H1 (cell line): Measurements from ENCODE around the gene OR6N2. TPM values are rescaled to one million over a fixed set of nuclear protein-coding genes. Genes with fewer than 3 reads are reported as not detected.

Source experiments
- CTCF ChIA-PET: fragments of 300-600 bp; sonication (Branson Sonifier 250); formaldehyde crosslinking; loops from one replicate; lab custom pipeline; 2021; ENCODE audit not compliant: partially characterized antibody; lab: Charles Lee
- POLR2A ChIA-PET: fragments of 300-600 bp; sonication (Branson Sonifier 250); formaldehyde crosslinking; loops from one replicate; lab custom pipeline; 2021; ENCODE audit warnings: inconsistent platforms; ENCODE audit not compliant: partially characterized antibody; lab: Charles Lee
- DNase-seq, 2 experiments: peaks; one replicate each; pipeline versions ENCODE4 v3.0.0 to v3.0.0-alpha.2; 2010 to 2022; ENCODE audit warnings: low spot score in 2 of 2, low read depth in 1 of 2, mixed read lengths in 1 of 2
- FAIRE-seq: peaks from 2 replicates; lab custom pipeline; 2011; peaks lifted over from hg19 to GRCh38; lab: Jason Lieb, UNC
- H2AFZ ChIP-seq: 2 replicates; pipeline ENCODE4 v1.8.1; 2012; ENCODE audit warnings: low read length, inconsistent platforms
- H2AK5ac ChIP-seq: 2 replicates; pipeline ENCODE4 v1.6.1; 2013; ENCODE audit warnings: low read depth, low read length
- H2BK120ac ChIP-seq: replicated peaks from 2 replicates; pipeline ENCODE3; 2013; ENCODE audit warnings: low read depth, low read length, inconsistent platforms
- H2BK12ac ChIP-seq: 2 replicates; pipeline ENCODE4 v1.6.1; 2013; ENCODE audit warnings: low read depth, low read length
- H2BK15ac ChIP-seq: 2 replicates; pipeline ENCODE4 v1.6.1; 2013; ENCODE audit warnings: low read length
- H2BK20ac ChIP-seq: 2 replicates; pipeline ENCODE4 v1.6.1; 2013; ENCODE audit warnings: low read length
- H2BK5ac ChIP-seq: 2 replicates; pipeline ENCODE4 v1.6.1; 2013; ENCODE audit warnings: low read depth, low read length
- H3K14ac ChIP-seq: 2 replicates; pipeline ENCODE4 v1.6.1; 2013; ENCODE audit warnings: inconsistent platforms; ENCODE audit not compliant: insufficient read length
- H3K18ac ChIP-seq: 2 replicates; pipeline ENCODE4 v1.6.1; 2013; ENCODE audit warnings: low read length; ENCODE audit errors: extremely low read depth
- H3K23ac ChIP-seq: 2 replicates; pipeline ENCODE4 v1.6.1; 2013; ENCODE audit warnings: inconsistent platforms; ENCODE audit not compliant: insufficient read length
- H3K23me2 ChIP-seq: 2 replicates; pipeline ENCODE4 v1.6.1; 2013; ENCODE audit warnings: low read depth, low read length
- H3K27ac ChIP-seq: 2 replicates; pipeline ENCODE4 v1.6.1; 2011; ENCODE audit warnings: low read depth, low read length, inconsistent platforms
- H3K27me3 ChIP-seq, 4 experiments: replicated peaks in 1 of 4; 1 replicate in 1 of 4; 2 replicates in 3 of 4; pipeline versions ENCODE4 v1.6.1 to v1.8.1; 2011 to 2013; ENCODE audit warnings: low read length in 3 of 4, mild to moderate bottlenecking in 3 of 4, inconsistent platforms in 2 of 4, mixed read lengths in 2 of 4, moderate library complexity in 1 of 4; ENCODE audit not compliant: control insufficient read depth in 3 of 4, insufficient read depth in 3 of 4; ENCODE audit errors: extremely low read depth in 1 of 4
- H3K36me3 ChIP-seq, 4 experiments: 2 replicates each; pipeline versions ENCODE4 v1.6.1 to v1.8.1; 2011 to 2013; ENCODE audit warnings: mild to moderate bottlenecking in 4 of 4, low read length in 3 of 4, moderate library complexity in 2 of 4, control low read depth in 1 of 4, inconsistent platforms in 1 of 4; ENCODE audit not compliant: insufficient read depth in 4 of 4, control insufficient read depth in 2 of 4
- H3K4ac ChIP-seq: replicated peaks from 2 replicates; pipeline ENCODE3; 2013; ENCODE audit warnings: low read length, low read depth, mixed read lengths, inconsistent platforms; ENCODE audit not compliant: insufficient read length
- H3K4me1 ChIP-seq, 4 experiments: replicated peaks in 1 of 4; 1 replicate in 1 of 4; 2 replicates in 3 of 4; pipeline versions ENCODE4 v1.6.1 to v1.8.1; 2011 to 2013; ENCODE audit warnings: low read length in 3 of 4, inconsistent platforms in 2 of 4, mixed read lengths in 1 of 4; ENCODE audit not compliant: insufficient read depth in 4 of 4, control insufficient read depth in 3 of 4
- H3K4me2 ChIP-seq, 2 experiments: 2 replicates each; pipeline versions ENCODE4 v1.6.1 to v1.8.1; 2011 to 2013; ENCODE audit warnings: low read depth in 2 of 2, low read length in 2 of 2, control low read depth in 1 of 2, inconsistent platforms in 1 of 2, mild to moderate bottlenecking in 1 of 2; ENCODE audit not compliant: insufficient read depth in 1 of 2
- H3K4me3 ChIP-seq, 4 experiments: fragments of 200-600, 300-600 bp in 1 of 4; sonication (generic), shearing (Covaris generic), sonication (Bioruptor Twin) in 1 of 4; 2 replicates each; pipeline versions ENCODE4 v1.5.1 to v1.8.1; 2011 to 2016; ENCODE audit warnings: low read length in 4 of 4, low read depth in 3 of 4, control low read depth in 2 of 4, inconsistent platforms in 2 of 4, mild to moderate bottlenecking in 2 of 4, mixed read lengths in 1 of 4, moderate library complexity in 1 of 4; ENCODE audit not compliant: insufficient read depth in 2 of 4; ENCODE audit errors: extremely low read depth in 1 of 4
- H3K56ac ChIP-seq: replicated peaks from 2 replicates; pipeline ENCODE3; 2013; ENCODE audit warnings: low read depth, mild to moderate bottlenecking, mixed read lengths, low read length, inconsistent platforms; ENCODE audit not compliant: insufficient read length
- H3K79me1 ChIP-seq: 2 replicates; pipeline ENCODE4 v1.6.1; 2013; ENCODE audit warnings: low read depth, low read length, control low read depth
- H3K79me2 ChIP-seq, 2 experiments: 2 replicates each; pipeline versions ENCODE4 v1.6.1 to v1.8.1; 2012 to 2013; ENCODE audit warnings: low read length in 2 of 2, mild to moderate bottlenecking in 2 of 2, inconsistent platforms in 1 of 2; ENCODE audit not compliant: insufficient read depth in 2 of 2, control insufficient read depth in 1 of 2
- H3K9ac ChIP-seq, 4 experiments: replicated peaks in 1 of 4; 1 replicate in 1 of 4; 2 replicates in 3 of 4; pipeline versions ENCODE4 v1.6.1 to v1.8.1; 2011 to 2013; ENCODE audit warnings: low read depth in 3 of 4, low read length in 3 of 4, control low read depth in 2 of 4, mild to moderate bottlenecking in 2 of 4, moderate library complexity in 2 of 4, inconsistent platforms in 1 of 4; ENCODE audit errors: extremely low read depth in 1 of 4
- H3K9me3 ChIP-seq, 2 experiments: 2 replicates each; pipeline versions ENCODE4 v1.6.1 to v1.8.1; 2012 to 2013; ENCODE audit warnings: mild to moderate bottlenecking in 2 of 2, moderate library complexity in 2 of 2, control low read depth in 1 of 2, inconsistent platforms in 1 of 2, low read depth in 1 of 2, low read length in 1 of 2, mixed read lengths in 1 of 2; ENCODE audit not compliant: insufficient read depth in 2 of 2
- H4K20me1 ChIP-seq, 2 experiments: replicated peaks in 1 of 2; 2 replicates each; pipeline versions ENCODE3 to v1.8.1; 2011 to 2013; ENCODE audit warnings: inconsistent platforms in 2 of 2, low read length in 2 of 2, mild to moderate bottlenecking in 1 of 2; ENCODE audit not compliant: insufficient read depth in 2 of 2, control insufficient read depth in 1 of 2
- H4K5ac ChIP-seq: 2 replicates; pipeline ENCODE4 v1.6.1; 2013; ENCODE audit warnings: low read length, low read depth, mixed read lengths, inconsistent platforms; ENCODE audit not compliant: insufficient read length
- H4K8ac ChIP-seq: 2 replicates; pipeline ENCODE4 v1.8.0; 2013; ENCODE audit warnings: mild to moderate bottlenecking, moderate library complexity, low read length, inconsistent platforms; ENCODE audit not compliant: insufficient read depth; ENCODE audit errors: extremely low read depth
- H4K91ac ChIP-seq: replicated peaks from 2 replicates; pipeline ENCODE3; 2013; ENCODE audit warnings: low read length, mixed read lengths, inconsistent platforms; ENCODE audit not compliant: insufficient read length
- BRCA1 ChIP-seq: IDR thresholded peaks from 2 replicates; pipeline ENCODE4 v1.6.1; 2012; ENCODE audit warnings: low read depth, low read length, improper control_type of control experiment
- CREB1 ChIP-seq: IDR thresholded peaks from 2 replicates; pipeline ENCODE4 v1.6.1; 2012; ENCODE audit warnings: inconsistent platforms
- EGR1 ChIP-seq: IDR thresholded peaks from 2 replicates; pipeline ENCODE4 v1.6.1; 2011; ENCODE audit warnings: low read depth, low read length, borderline replicate concordance
- GABPA ChIP-seq: IDR thresholded peaks from 2 replicates; pipeline ENCODE4 v1.6.1; 2011; ENCODE audit warnings: mild to moderate bottlenecking, low read length, moderate library complexity, borderline replicate concordance; ENCODE audit not compliant: insufficient read depth
- KDM4A ChIP-seq: IDR thresholded peaks from one replicate; pipeline ENCODE4 v1.7.1; 2012; ENCODE audit warnings: low read depth, mild to moderate bottlenecking, moderate library complexity, low read length, inconsistent platforms; ENCODE audit not compliant: severe bottlenecking
- KDM5A ChIP-seq: fragments of 200-600 bp; IDR thresholded peaks from 2 replicates; pipeline ENCODE4 v1.7.1; 2012; ENCODE audit warnings: mild to moderate bottlenecking, low read length, inconsistent platforms, mixed read lengths
- SIRT6 ChIP-seq: IDR thresholded peaks from one replicate; pipeline ENCODE4 v1.7.1; 2012; ENCODE audit warnings: low read length, inconsistent platforms
- SP2 ChIP-seq: IDR thresholded peaks from 2 replicates; pipeline ENCODE4 v1.6.1; 2012; ENCODE audit warnings: mild to moderate bottlenecking, low read length, inconsistent platforms
- SUZ12 ChIP-seq: fragments of 200-600 bp; sonication (generic); IDR thresholded peaks from 2 replicates; pipeline ENCODE4 v1.6.1; 2012; ENCODE audit warnings: mild to moderate bottlenecking, inconsistent platforms, low read length, moderate library complexity, mixed read lengths
- WGBS, 2 experiments: shearing (Covaris generic) in 1 of 2; methylation state at CpG; one replicate each; pipeline versions ENCODE4 v1.1.6 to v1.1.7; 2013 to 2015; ENCODE audit warnings: low lambda C conversion rate in 2 of 2, mixed read lengths in 2 of 2, inconsistent platforms in 1 of 2, low coverage in 1 of 2, missing lambda C conversion rate in 1 of 2; ENCODE audit not compliant: insufficient replicate concordance in 2 of 2, insufficient coverage in 1 of 2, insufficient read length in 1 of 2; ENCODE audit errors: extremely low coverage in 1 of 2, missing lambda C conversion rate in 1 of 2; 5-methylcytosine and 5-hydroxymethylcytosine counted together
- polyA plus RNA-seq, 7 experiments: library from polyadenylated mRNA; depleted of rRNA in 3 of 7; stranded (reverse) in 5 of 7; unstranded in 2 of 7; fragments of >200 nt in 5 of 7; fragments of 200-250 nt in 2 of 7; gene quantifications; 1 replicate in 5 of 7; 2 replicates in 1 of 7; 4 replicates in 1 of 7; pipeline versions ENCODE4 v1.2.1 to v1.2.3, GENCODE V29; 2011 to 2013; ENCODE audit warnings: missing spikeins in 2 of 7, mixed read lengths in 2 of 7
- total RNA-seq: library from RNA; stranded (reverse); fragmentation: NEBNext Ultra II Directional; extraction: Animal tissue kit (Norgen Biotek cat#: 25700); gene quantifications from 2 replicates; pipeline ENCODE4 v1.2.1, GENCODE V29; 2021
- TF ChIP-seq, protein P1 (sequence below): IDR thresholded peaks from 2 replicates; pipeline ENCODE4 v1.6.1; 2011; ENCODE audit warnings: low read length, improper control_type of control experiment

OR6N2 gene
- total and polyA plus RNA-seq, 2 of the 8 experiments (the other 6 are each of a cell fraction or from before 2014, with no cell fraction given) = not detected

- Histone ChIP-seq H3K23ac (no peak overlapping the region), H2BK15ac (no peak overlapping the region), H3K9ac (no peak overlapping the region), H3K4me2 (no peak overlapping the region), H4K91ac (no peak overlapping the region), H2BK12ac (no peak overlapping the region), H3K14ac (no peak overlapping the region), H3K56ac (no peak overlapping the region), H3K4me3 (no peak overlapping the region), H2BK120ac (no peak overlapping the region), H4K5ac (no peak overlapping the region), H2AFZ (no peak overlapping the region), H2AK5ac (no peak overlapping the region), H3K18ac (no peak overlapping the region), H3K9me3 (no peaks in the 10 kb centered on the region), H3K27me3 (no peaks in the 10 kb centered on the region), H2BK5ac (no peak overlapping the region), H3K4ac (no peak overlapping the region), H3K36me3 (no peaks in the 10 kb centered on the region), H3K27ac (no peak overlapping the region), H2BK20ac (no peak overlapping the region), H3K79me1 (no peaks in the 10 kb centered on the region), H4K8ac (no peak overlapping the region), H4K20me1 (no peaks in the 10 kb centered on the region), H3K23me2 (no peaks in the 10 kb centered on the region), H3K79me2 (no peaks in the 10 kb centered on the region), H3K4me1 (no peaks in the 10 kb centered on the region)
- ChIA-PET POLR2A (no interaction called here), CTCF (interaction anchor here (0.5 to 0.7 kb wide), 3 partner anchors 18 to 270 kb away, joined by 3 to 4 read pairs (median 3); no protein-coding TSS in a partner anchor)
- FAIRE-seq = no peak
- 90% methylated on average over 4 of the region's 4 CpGs; no CpG with 5 or more reads in 1 of the 2 experiments for WGBS, 2 experiments
- no peak for DNase-seq
- TF ChIP-seq SUZ12 = no peak
- no peak for TF ChIP-seq EGR1
- no peak for TF ChIP-seq SIRT6
- no peak for TF ChIP-seq GABPA
- no peak for TF ChIP-seq BRCA1
- TF ChIP-seq KDM4A = no peak
- TF ChIP-seq, protein P1, sequence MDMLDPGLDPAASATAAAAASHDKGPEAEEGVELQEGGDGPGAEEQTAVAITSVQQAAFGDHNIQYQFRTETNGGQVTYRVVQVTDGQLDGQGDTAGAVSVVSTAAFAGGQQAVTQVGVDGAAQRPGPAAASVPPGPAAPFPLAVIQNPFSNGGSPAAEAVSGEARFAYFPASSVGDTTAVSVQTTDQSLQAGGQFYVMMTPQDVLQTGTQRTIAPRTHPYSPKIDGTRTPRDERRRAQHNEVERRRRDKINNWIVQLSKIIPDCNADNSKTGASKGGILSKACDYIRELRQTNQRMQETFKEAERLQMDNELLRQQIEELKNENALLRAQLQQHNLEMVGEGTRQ = no peak
- TF ChIP-seq CREB1 = no peak
- no peak for TF ChIP-seq SP2
- no peak for TF ChIP-seq KDM5A
These were observed 29.3 kb upstream of the OR6N2 start for GRCh38 chr1:158810311-158810710.
